GM18873 (cell line): Measurements from ENCODE around the gene PEX16.
"Not testable (repeated sequence)": the region's sequence is repeated elsewhere in the genome, so short reads cannot be mapped to it uniquely, and the experiment has no call there.

ENCODE experiments used
- ATAC-seq: cut with Tn5 transposase; IDR thresholded peaks from one replicate; pipeline ENCODE4 v1.9.1; 2021; ENCODE audit warnings: mild to moderate bottlenecking, moderate library complexity, moderate number of reproducible peaks; ENCODE audit not compliant: unreplicated experiment, low FRiP score

Gene PEX16

GRCh38 chr11:45900175-45900800 is 17.4 kb downstream of the PEX16 start:
- ATAC-seq: not testable (repeated sequence)

GRCh38 chr11:45899448-45900174 is 18.1 kb downstream of the PEX16 start:
- no peak for ATAC-seq

GRCh38 chr11:45899086-45899447 is 18.6 kb downstream of the PEX16 start:
- ATAC-seq: no peak

- ATAC-seq: no peak
Observed at GRCh38 chr11:45897556-45897955, 20.1 kb downstream of the PEX16 start.

GRCh38 chr11:45896422-45896984 is 21.2 kb downstream of the PEX16 start:
- no peak for ATAC-seq

GRCh38 chr11:45895553-45896259 is 22.0 kb downstream of the PEX16 start:
- no peak for ATAC-seq

- ATAC-seq: no peak
Observed at GRCh38 chr11:45894555-45895247, 23.0 kb downstream of the PEX16 start.

GRCh38 chr11:45892856-45893255 is 24.8 kb downstream of the PEX16 start:
- no peak for ATAC-seq

GRCh38 chr11:45890886-45891550 is 26.7 kb downstream of the PEX16 start:
- no peak for ATAC-seq

GRCh38 chr11:45889966-45890365 is 27.7 kb downstream of the PEX16 start:
- no peak for ATAC-seq

GRCh38 chr11:45889555-45889954 is 28.1 kb downstream of the PEX16 start:
- no peak for ATAC-seq

- ATAC-seq: no peak
Observed at GRCh38 chr11:45887587-45887986, 30.1 kb downstream of the PEX16 start.

- no peak for ATAC-seq
Observed at GRCh38 chr11:45886816-45887520, 30.7 kb downstream of the PEX16 start.

- ATAC-seq: no peak
Observed at GRCh38 chr11:45885921-45886721, 31.6 kb downstream of the PEX16 start.

GRCh38 chr11:45885274-45885920 is 32.3 kb downstream of the PEX16 start, which contains the start of gene MAPK8IP1:
Gene MAPK8IP1 (plus strand): TSS chr11:45885651. CDS start chr11:45885821, 170 bp downstream.
- ATAC-seq: no peak

- ATAC-seq: no peak
Observed at GRCh38 chr11:45884596-45885185, 33.0 kb downstream of the PEX16 start.

- ATAC-seq: no peak
Observed at GRCh38 chr11:45881708-45882368, 35.8 kb downstream of the PEX16 start.
